Activated CD8-positive, alpha-beta memory T cell treated with anti-CD3 and anti-CD28 coated beads, Interleukin-2, amount 10 ng/mL, durations not matched to agents 7 days and 5 days (primary cell): ENCODE results near the gene PDRG1. TPM values are rescaled to one million over a fixed set of nuclear protein-coding genes. Genes with fewer than 3 reads are reported as not detected.

Source experiments
- ATAC-seq: fragments of 150-1000 bp; cut with Tn5 transposase; one replicate; pipeline ENCODE4 v1.10.0; 2021; ENCODE audit warnings: moderate library complexity
- CTCF ChIA-PET: fragments of 350-600 bp; sonication (Branson Sonifier 250); formaldehyde crosslinking; loops from one replicate; lab custom pipeline; 2021; ENCODE audit warnings: antibody characterized with exemption; lab: Charles Lee
- DNase-seq: peaks from one replicate; pipeline ENCODE4 v3.0.0-alpha.2; 2020
- H3K27ac Mint-ChIP-seq: one replicate; pipeline ENCODE4 v1.8.0; 2021; ENCODE audit warnings: mild to moderate bottlenecking, mixed read lengths
- H3K27me3 Mint-ChIP-seq: one replicate; pipeline ENCODE4 v1.8.0; 2021; ENCODE audit warnings: mixed read lengths
- H3K36me3 Mint-ChIP-seq: one replicate; pipeline ENCODE4 v1.8.0; 2021; ENCODE audit warnings: mild to moderate bottlenecking, mixed read lengths
- H3K4me1 Mint-ChIP-seq: one replicate; pipeline ENCODE4 v1.8.0; 2021; ENCODE audit warnings: mixed read lengths
- H3K4me3 Mint-ChIP-seq: one replicate; pipeline ENCODE4 v1.8.0; 2021; ENCODE audit warnings: mild to moderate bottlenecking, moderate library complexity, mixed read lengths
- H3K9me3 Mint-ChIP-seq: one replicate; pipeline ENCODE4 v1.8.0; 2022; ENCODE audit warnings: low read depth, mixed read lengths
- total RNA-seq, 2 experiments: library from RNA; stranded (reverse); gene quantifications; one replicate each; pipeline ENCODE4 v1.2.3, GENCODE V29; 2021

PDRG1 gene
- 10 to 100 TPM; 14.9 to 15.6 TPM for total RNA-seq

GRCh38 chr20:31951530-31952453 lies at the start of gene PDRG1:
TSS of gene PDRG1 (minus strand) at chr20:31952046. CDS start at chr20:31951961, 85 bp downstream.
- H3K36me3 Mint-ChIP-seq, result peaks cover 27% of the 10 kb centered on the region

GRCh38 chr20:31998246-31998645 lies 46.4 kb upstream of the PDRG1 start:
- Mint-ChIP-seq H3K27me3 (peaks cover 33% of the 10 kb centered on the region), H3K9me3 (no peaks in the 10 kb centered on the region), H3K36me3 (no peaks in the 10 kb centered on the region), H3K4me3 (no peak overlapping the region), H3K27ac (no peak overlapping the region), H3K4me1 (no peaks in the 10 kb centered on the region)
- ATAC-seq (no peak), DNase-seq (no peak)
- CTCF ChIA-PET, result no interaction called here

More at GRCh38 chr20:31951530-31952453, at the start of gene PDRG1:
- H3K4me1 Mint-ChIP-seq, result peaks cover 25% of the 10 kb centered on the region
- ATAC-seq (peak; percentile 98), DNase-seq (peak; percentile 98)
- H3K27me3 Mint-ChIP-seq, result peaks cover 13% of the 10 kb centered on the region
- CTCF ChIA-PET, result interaction anchor here (0.5 to 4.5 kb wide), 30 partner anchors 9 to 339 kb away, joined by 3 to 107 read pairs (median 4); partner anchors contain the start of genes TM9SF4 and XKR7
- H3K27ac Mint-ChIP-seq, result peak within 1 kb of the TSS; percentile 93
- peak within 1 kb of the TSS; percentile 90 for H3K4me3 Mint-ChIP-seq
- H3K9me3 Mint-ChIP-seq, result no peaks in the 10 kb centered on the region

- peaks cover 35% of the 10 kb centered on the region for H3K27me3 Mint-ChIP-seq
- no peaks in the 10 kb centered on the region for H3K36me3 Mint-ChIP-seq
- H3K4me3 Mint-ChIP-seq, result no peak overlapping the region
- H3K9me3 Mint-ChIP-seq, result no peaks in the 10 kb centered on the region
- DNase-seq, result no peak
- no peak overlapping the region for H3K27ac Mint-ChIP-seq
- no peak for ATAC-seq
- CTCF ChIA-PET, result no interaction called here
- H3K4me1 Mint-ChIP-seq, result no peaks in the 10 kb centered on the region
These were observed 45.1 kb upstream of the PDRG1 start for GRCh38 chr20:31996996-31997395.

- no peak overlapping the region for H3K27ac Mint-ChIP-seq
- CTCF ChIA-PET, result interaction anchor here (0.8 kb wide), 1 partner anchor 145 kb away, joined by 3 read pairs; no protein-coding TSS in a partner anchor
- H3K9me3 Mint-ChIP-seq, result no peaks in the 10 kb centered on the region
These were observed 40.2 kb upstream of the PDRG1 start for GRCh38 chr20:31992086-31992485.

GRCh38 chr20:31991339-31991705 lies 39.5 kb upstream of the PDRG1 start:
- DNase-seq (no peak), ATAC-seq (no peak)
- Mint-ChIP-seq H3K36me3 (no peaks in the 10 kb centered on the region), H3K9me3 (no peaks in the 10 kb centered on the region), H3K27me3 (peaks cover 32% of the 10 kb centered on the region), H3K4me3 (no peak overlapping the region), H3K4me1 (peaks cover 2% of the 10 kb centered on the region), H3K27ac (no peak overlapping the region)
- CTCF ChIA-PET, result interaction anchor here (1.1 to 1.3 kb wide), 2 partner anchors 40 to 168 kb away, joined by 3 read pairs; no protein-coding TSS in a partner anchor

More at GRCh38 chr20:31992086-31992485, 40.2 kb upstream of the PDRG1 start:
- ATAC-seq (no peak), DNase-seq (no peak)
- Mint-ChIP-seq H3K4me3 (no peak overlapping the region), H3K4me1 (peaks cover 2% of the 10 kb centered on the region), H3K27me3 (peaks cover 35% of the 10 kb centered on the region), H3K36me3 (no peaks in the 10 kb centered on the region)

GRCh38 chr20:31990641-31991338 lies 38.9 kb upstream of the PDRG1 start:
- H3K27me3 Mint-ChIP-seq, result peaks cover 29% of the 10 kb centered on the region
- no peak for ATAC-seq
- CTCF ChIA-PET, result interaction anchor here (1.1 to 1.3 kb wide), 2 partner anchors 40 to 167 kb away, joined by 3 read pairs; no protein-coding TSS in a partner anchor
- H3K4me1 Mint-ChIP-seq, result peaks cover 2% of the 10 kb centered on the region
- DNase-seq, result no peak
- H3K9me3 Mint-ChIP-seq, result no peaks in the 10 kb centered on the region
- no peak overlapping the region for H3K4me3 Mint-ChIP-seq
- no peaks in the 10 kb centered on the region for H3K36me3 Mint-ChIP-seq
- H3K27ac Mint-ChIP-seq, result no peak overlapping the region

- CTCF ChIA-PET, result interaction anchor here (0.6 kb wide), 1 partner anchor 116 kb away, joined by 3 read pairs; no protein-coding TSS in a partner anchor
- Mint-ChIP-seq H3K36me3 (no peaks in the 10 kb centered on the region), H3K9me3 (no peaks in the 10 kb centered on the region), H3K27ac (no peak overlapping the region), H3K4me1 (peaks cover 2% of the 10 kb centered on the region), H3K27me3 (peaks cover 15% of the 10 kb centered on the region), H3K4me3 (no peak overlapping the region)
- DNase-seq (no peak), ATAC-seq (no peak)
These were observed 37.3 kb upstream of the PDRG1 start for GRCh38 chr20:31989030-31989645.

- Mint-ChIP-seq H3K4me1 (peaks cover 2% of the 10 kb centered on the region), H3K4me3 (no peak overlapping the region), H3K27me3 (peaks cover 10% of the 10 kb centered on the region), H3K27ac (no peak overlapping the region), H3K9me3 (no peaks in the 10 kb centered on the region), H3K36me3 (no peaks in the 10 kb centered on the region)
- no peak for DNase-seq
- CTCF ChIA-PET, result interaction anchor here (0.8 kb wide), 1 partner anchor 19 kb away, joined by 3 read pairs; no protein-coding TSS in a partner anchor
- no peak for ATAC-seq
These were observed 36.7 kb upstream of the PDRG1 start for GRCh38 chr20:31988430-31989015.

GRCh38 chr20:31987744-31988143 lies 35.9 kb upstream of the PDRG1 start:
- DNase-seq (no peak), ATAC-seq (no peak)
- Mint-ChIP-seq H3K4me3 (no peak overlapping the region), H3K9me3 (no peaks in the 10 kb centered on the region), H3K4me1 (peaks cover 2% of the 10 kb centered on the region), H3K27me3 (peaks cover 6% of the 10 kb centered on the region), H3K36me3 (no peaks in the 10 kb centered on the region), H3K27ac (no peak overlapping the region)
- CTCF ChIA-PET, result interaction anchor here (0.8 kb wide), 1 partner anchor 18 kb away, joined by 3 read pairs; no protein-coding TSS in a partner anchor

- Mint-ChIP-seq H3K4me1 (peaks cover 2% of the 10 kb centered on the region), H3K9me3 (no peaks in the 10 kb centered on the region), H3K4me3 (no peak overlapping the region), H3K27me3 (peaks cover 10% of the 10 kb centered on the region), H3K36me3 (no peaks in the 10 kb centered on the region), H3K27ac (no peak overlapping the region)
- no peak for DNase-seq
- ATAC-seq, result no peak
- CTCF ChIA-PET, result interaction anchor here (0.6 kb wide), 1 partner anchor 158 kb away, joined by 5 read pairs; no protein-coding TSS in a partner anchor
These were observed 33.2 kb upstream of the PDRG1 start for GRCh38 chr20:31984981-31985471.

GRCh38 chr20:31981784-31982183 lies 29.9 kb upstream of the PDRG1 start:
- no peak for ATAC-seq
- Mint-ChIP-seq H3K27ac (no peak overlapping the region), H3K4me1 (no peaks in the 10 kb centered on the region), H3K27me3 (peaks cover 18% of the 10 kb centered on the region), H3K4me3 (no peak overlapping the region), H3K36me3 (no peaks in the 10 kb centered on the region), H3K9me3 (no peaks in the 10 kb centered on the region)
- DNase-seq, result no peak
- CTCF ChIA-PET, result no interaction called here

GRCh38 chr20:31979713-31980426 lies 28.0 kb upstream of the PDRG1 start:
- DNase-seq (no peak), ATAC-seq (no peak)
- peaks cover 25% of the 10 kb centered on the region for H3K27me3 Mint-ChIP-seq
- H3K9me3 Mint-ChIP-seq, result no peaks in the 10 kb centered on the region
- H3K4me3 Mint-ChIP-seq, result no peak overlapping the region
- H3K27ac Mint-ChIP-seq, result no peak overlapping the region
- H3K36me3 Mint-ChIP-seq, result no peaks in the 10 kb centered on the region
- no peaks in the 10 kb centered on the region for H3K4me1 Mint-ChIP-seq
- CTCF ChIA-PET, result interaction anchor here (1.6 kb wide), 1 partner anchor 10 kb away, joined by 4 read pairs; no protein-coding TSS in a partner anchor
